ENCODE results near the gene CLEC10A.
"Not testable (repeated sequence)": the region's sequence is repeated elsewhere in the genome, so short reads cannot be mapped to it uniquely, and the experiment has no call there.

CLEC10A gene, protein sequence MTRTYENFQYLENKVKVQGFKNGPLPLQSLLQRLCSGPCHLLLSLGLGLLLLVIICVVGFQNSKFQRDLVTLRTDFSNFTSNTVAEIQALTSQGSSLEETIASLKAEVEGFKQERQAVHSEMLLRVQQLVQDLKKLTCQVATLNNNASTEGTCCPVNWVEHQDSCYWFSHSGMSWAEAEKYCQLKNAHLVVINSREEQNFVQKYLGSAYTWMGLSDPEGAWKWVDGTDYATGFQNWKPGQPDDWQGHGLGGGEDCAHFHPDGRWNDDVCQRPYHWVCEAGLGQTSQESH

GRCh38 chr17:7079581-7080455 lies at the start of gene CLEC10A:
CLEC10A (minus strand) TSS chr17:7080251; CDS start chr17:7078812, 1,439 bp downstream.
- DNase-seq, result no peak

- DNase-seq, result no peak
These were observed 49.3 kb upstream of the CLEC10A start for GRCh38 chr17:7129311-7129710.

- no peak for DNase-seq
These were observed 48.1 kb upstream of the CLEC10A start for GRCh38 chr17:7128160-7128559.

- DNase-seq, result not testable (repeated sequence)
These were observed 47.5 kb upstream of the CLEC10A start for GRCh38 chr17:7127501-7127900.

DNA sequence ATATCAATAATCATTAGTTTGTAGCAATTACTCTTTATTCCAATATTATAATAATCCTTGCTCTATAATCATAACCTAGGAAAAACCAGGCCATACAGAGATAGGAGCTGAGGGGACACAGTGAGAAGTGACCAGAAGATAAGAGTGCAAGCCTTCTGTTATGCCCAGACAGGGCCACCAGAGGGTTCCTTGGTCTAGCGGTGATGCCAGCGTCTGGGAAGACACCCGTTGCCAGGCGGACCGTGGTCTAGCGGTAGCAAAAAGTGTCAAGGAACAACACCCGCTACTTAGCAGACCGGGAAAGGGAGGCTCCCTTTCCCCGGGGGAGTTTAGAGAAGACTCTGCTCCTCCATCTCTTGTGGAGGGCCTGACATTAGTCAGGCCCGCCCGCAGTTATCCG lies 46.3 kb upstream of the CLEC10A start:
- DNase-seq, result not testable (repeated sequence)

DNA sequence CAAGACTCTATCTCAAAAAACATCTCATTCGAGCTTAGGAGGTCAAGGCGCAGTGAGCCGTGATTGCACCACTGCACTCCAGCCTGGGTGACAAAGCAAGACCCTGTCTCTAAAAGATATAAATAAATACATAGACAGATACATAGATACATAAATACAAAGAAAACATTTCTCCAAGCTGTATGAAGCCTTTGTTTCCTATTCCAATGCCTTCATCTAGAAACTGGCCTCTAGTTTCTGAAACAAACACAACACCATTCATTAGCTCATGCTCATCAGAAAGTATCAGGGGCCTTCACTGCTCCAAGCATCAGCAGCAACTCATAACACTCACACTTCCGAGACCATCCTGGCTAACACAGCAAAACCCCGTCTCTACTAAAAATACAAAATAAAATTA lies 44.9 kb upstream of the CLEC10A start:
- DNase-seq, result no peak

DNA sequence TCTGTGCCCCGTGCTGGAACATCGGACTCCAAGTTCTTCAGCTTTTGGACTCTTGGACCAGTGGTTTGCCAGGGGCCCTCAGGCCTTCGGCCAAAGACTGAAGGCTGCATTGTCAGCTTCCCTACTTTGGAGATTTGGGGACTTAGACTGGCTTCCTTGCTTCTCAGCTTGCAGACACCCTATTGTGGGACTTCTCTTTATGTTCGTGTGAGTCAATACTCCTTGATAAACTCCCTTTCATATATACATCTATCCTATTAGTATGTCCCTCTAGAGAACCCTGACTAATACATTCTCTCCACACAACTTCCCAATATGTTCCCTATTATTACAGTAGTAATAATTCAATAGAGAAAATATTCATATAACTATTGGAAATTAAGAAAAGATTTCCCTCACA lies 43.8 kb upstream of the CLEC10A start:
- no peak for DNase-seq

- DNase-seq, result no peak
These were observed 42.3 kb upstream of the CLEC10A start for GRCh38 chr17:7122381-7122780.

GRCh38 chr17:7120635-7121034 lies 40.6 kb upstream of the CLEC10A start:
- peak; percentile 41 for DNase-seq

GRCh38 chr17:7120123-7120522 lies 40.1 kb upstream of the CLEC10A start:
- no peak for DNase-seq

GRCh38 chr17:7119314-7119713 lies 39.3 kb upstream of the CLEC10A start:
- no peak for DNase-seq

DNA sequence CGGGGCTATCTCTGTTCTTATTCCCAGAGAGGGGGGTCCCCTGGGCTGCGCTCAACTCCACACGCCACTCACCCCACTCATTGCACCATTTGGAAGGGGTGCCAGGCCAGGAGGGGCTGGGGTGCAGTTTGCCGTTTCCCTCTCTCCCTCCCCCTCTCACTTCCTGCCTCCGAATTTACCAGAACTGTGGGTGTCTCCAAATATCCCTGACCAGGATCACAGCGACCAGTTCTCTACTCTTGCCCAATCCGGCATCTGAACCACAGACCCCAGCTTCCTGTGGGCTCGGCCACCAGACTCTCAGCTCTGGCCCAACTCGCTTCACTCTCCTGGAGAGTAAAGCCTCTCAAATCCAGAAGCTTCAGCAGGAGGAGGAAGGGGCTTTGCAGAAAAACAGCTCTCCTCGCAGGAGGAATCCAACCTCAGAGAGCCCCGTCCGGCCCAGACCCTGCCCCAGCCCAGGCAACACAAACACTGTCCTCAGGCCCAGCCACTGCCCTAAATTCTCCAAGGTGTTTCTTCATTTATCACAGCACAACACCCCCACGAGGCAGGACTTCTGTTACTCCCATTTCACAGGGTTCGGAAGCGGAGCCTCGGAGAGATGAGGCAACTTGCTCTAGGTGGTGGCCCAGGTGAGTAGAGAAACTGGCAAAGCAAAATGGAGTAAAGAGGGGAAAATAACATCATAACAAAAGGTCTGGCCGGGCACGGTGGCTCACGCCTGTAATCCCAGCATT lies 35.0 kb upstream of the CLEC10A start:
- DNase-seq, result no peak

GRCh38 chr17:7114241-7114874 lies 34.3 kb upstream of the CLEC10A start, which contains the start of gene ASGR2:
ASGR2 (minus strand) TSS chr17:7114822; CDS start chr17:7114240, 582 bp downstream.
- DNase-seq, result no peak

- no peak for DNase-seq
These were observed 33.4 kb upstream of the CLEC10A start for GRCh38 chr17:7113273-7114071.

GRCh38 chr17:7112510-7113108 lies 32.6 kb upstream of the CLEC10A start:
- DNase-seq, result no peak

- peak; percentile 45 for DNase-seq
These were observed 31.9 kb upstream of the CLEC10A start for GRCh38 chr17:7111784-7112509.

DNA sequence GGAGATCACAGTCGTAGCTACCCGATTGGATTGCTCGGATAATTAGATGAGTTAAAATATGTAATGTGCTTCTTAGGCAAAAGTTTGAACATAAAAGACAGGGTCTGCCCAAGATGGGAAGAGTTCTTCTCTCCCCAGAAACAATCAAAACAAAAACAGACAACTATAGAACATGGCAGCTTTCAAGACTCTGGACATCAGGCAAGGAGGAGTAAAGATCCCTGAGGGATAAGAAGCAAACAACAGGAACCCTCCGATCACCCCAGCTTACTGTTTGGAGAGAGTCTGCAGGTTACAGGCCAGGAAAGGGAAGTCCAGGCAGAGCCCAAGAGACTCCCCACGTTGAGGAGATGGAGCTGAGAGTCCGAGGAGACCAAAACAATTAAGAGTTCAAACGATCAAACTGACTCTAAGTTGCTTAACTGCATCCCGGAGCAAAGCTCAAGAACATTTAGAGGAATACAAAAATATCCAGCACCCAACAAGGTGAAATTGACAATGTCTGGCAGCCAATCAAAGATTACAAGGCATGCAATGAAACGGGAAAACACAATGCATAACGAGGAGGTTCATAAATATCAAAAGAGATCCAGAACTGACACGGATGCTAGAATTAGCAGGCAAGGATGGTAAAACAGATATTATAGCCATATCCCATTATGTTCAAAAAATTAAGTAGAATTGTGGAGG lies 30.7 kb upstream of the CLEC10A start:
- DNase-seq, result no peak

DNA sequence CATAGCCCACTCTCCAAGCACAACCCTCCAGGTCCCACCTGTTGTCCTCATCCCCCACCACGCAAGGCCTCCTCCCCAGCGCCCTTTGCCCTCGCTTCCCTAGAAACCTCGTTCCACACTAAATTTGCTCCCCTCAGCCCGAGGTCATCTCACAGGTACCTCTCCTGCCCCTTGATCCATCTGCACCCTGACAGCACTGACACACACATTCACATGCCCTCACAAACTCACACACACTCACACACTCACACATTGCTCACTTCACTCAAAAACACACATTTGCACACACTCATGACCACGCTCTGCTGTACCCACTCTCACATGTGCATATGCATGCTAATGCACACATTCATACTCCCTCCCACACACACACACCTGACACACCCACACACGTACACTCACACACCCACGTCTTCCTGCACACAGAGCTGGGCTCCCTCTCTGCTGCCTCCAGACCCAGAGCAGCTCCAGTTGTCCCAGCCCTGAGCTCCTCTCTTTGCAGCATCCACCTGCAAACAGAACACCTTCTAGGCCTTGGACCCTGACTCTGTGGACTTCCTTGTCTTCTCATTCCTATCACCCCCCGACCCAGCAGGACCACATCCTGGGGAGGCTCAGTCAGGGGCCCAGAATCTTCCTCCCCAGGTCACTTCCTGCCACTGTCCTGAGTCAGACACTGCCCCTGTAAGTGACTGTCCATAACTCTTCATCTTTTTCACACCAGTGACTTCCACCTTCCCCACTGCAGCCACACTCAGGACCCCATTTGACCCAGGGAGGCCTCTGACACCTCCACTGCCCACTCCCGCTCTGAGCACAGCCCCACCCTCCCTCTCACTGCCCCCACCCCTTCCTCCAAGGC lies 29.6 kb upstream of the CLEC10A start:
- no peak for DNase-seq

DNA sequence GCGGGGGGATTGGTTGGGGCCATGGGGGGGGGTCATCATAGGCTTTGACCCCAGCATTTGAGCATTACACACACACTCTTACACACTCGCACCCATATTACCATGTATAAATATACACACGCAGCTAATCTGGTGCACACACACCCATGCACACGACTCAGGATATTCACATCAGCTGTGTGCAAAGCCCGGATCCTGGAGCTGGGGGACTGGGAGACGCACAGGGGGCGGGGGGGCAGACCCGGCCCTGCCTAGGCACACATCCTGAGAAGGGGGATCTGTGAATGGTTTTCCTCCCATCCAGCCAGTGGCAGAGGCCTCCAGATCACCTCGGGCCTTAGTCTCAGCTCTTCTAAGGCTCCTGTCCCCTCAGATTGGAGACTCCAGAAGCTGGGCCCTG lies 28.9 kb upstream of the CLEC10A start:
- no peak for DNase-seq

Measured in CD4-positive, alpha-beta T cell treated with Interleukin-15 for 1 hour (primary cell).